KMS-11 (cell line): ENCODE data around the gene NT5C1B.

Experiments
- H2AFZ ChIP-seq: fragments of 200-600 bp; sonication (generic); 2 replicates; pipeline ENCODE4 v1.6.1; 2016; ENCODE audit warnings: antibody characterized with exemption, mixed run types, low read depth
- H3K27ac ChIP-seq: fragments of 200-600 bp; sonication (generic); 2 replicates; pipeline ENCODE4 v1.6.1; 2016; ENCODE audit warnings: mild to moderate bottlenecking, mixed run types
- H3K27me3 ChIP-seq: fragments of 200-600 bp; sonication (generic); 2 replicates; pipeline ENCODE4 v1.6.1; 2017; ENCODE audit warnings: mild to moderate bottlenecking, low read depth, mixed run types, moderate library complexity; ENCODE audit not compliant: insufficient read depth
- H3K36me3 ChIP-seq: fragments of 200-600 bp; sonication (generic); 2 replicates; pipeline ENCODE4 v1.6.1; 2017; ENCODE audit warnings: mild to moderate bottlenecking, mixed run types; ENCODE audit not compliant: insufficient read depth
- H3K4me1 ChIP-seq: fragments of 200-600 bp; sonication (generic); 2 replicates; pipeline ENCODE4 v1.6.1; 2016; ENCODE audit warnings: mild to moderate bottlenecking, low read depth, mixed run types; ENCODE audit not compliant: poor library complexity, severe bottlenecking
- H3K4me2 ChIP-seq: fragments of 200-600 bp; sonication (generic); 2 replicates; pipeline ENCODE4 v1.7.0; 2016; ENCODE audit warnings: mild to moderate bottlenecking, mixed run types
- H3K4me3 ChIP-seq: fragments of 200-600 bp; sonication (generic); IDR thresholded peaks from 2 replicates; pipeline ENCODE4 v1.6.1; 2017; ENCODE audit warnings: low read depth, low read length, mixed read lengths; ENCODE audit not compliant: insufficient read depth
- H3K79me2 ChIP-seq: fragments of 200-600 bp; sonication (generic); 2 replicates; pipeline ENCODE4 v1.6.1; 2016; ENCODE audit warnings: low read depth, mixed run types; ENCODE audit not compliant: insufficient read depth
- H3K9ac ChIP-seq: fragments of 200-600 bp; sonication (generic); 2 replicates; pipeline ENCODE4 v1.6.1; 2016; ENCODE audit warnings: mild to moderate bottlenecking, mixed run types
- H4K20me1 ChIP-seq: fragments of 200-600 bp; sonication (generic); 2 replicates; pipeline ENCODE4 v1.6.1; 2016; ENCODE audit warnings: mild to moderate bottlenecking, mixed run types; ENCODE audit not compliant: insufficient read depth
- CTCF ChIP-seq: fragments of 200-600 bp; sonication (generic); conservative IDR thresholded peaks from 2 replicates; pipeline ENCODE4 v1.6.1; 2017; ENCODE audit warnings: low read depth, mild to moderate bottlenecking, antibody characterized with exemption, low read length, moderate library complexity, mixed read lengths

Gene NT5C1B

GRCh38 chr2:18552351-18553077 is 36.9 kb downstream of the NT5C1B start:
- no peak overlapping the region for H3K4me3 ChIP-seq
- TF ChIP-seq CTCF, result no peak
- H3K9ac ChIP-seq, result no peak overlapping the region
- no peak overlapping the region for H3K27ac ChIP-seq
- H3K27me3 ChIP-seq, result no peaks in the 10 kb centered on the region
- H2AFZ ChIP-seq, result no peak overlapping the region
- H3K4me1 ChIP-seq, result no peaks in the 10 kb centered on the region
- no peaks in the 10 kb centered on the region for H3K36me3 ChIP-seq
- no peaks in the 10 kb centered on the region for H4K20me1 ChIP-seq
- no peak overlapping the region for H3K4me2 ChIP-seq
- no peaks in the 10 kb centered on the region for H3K79me2 ChIP-seq

DNA sequence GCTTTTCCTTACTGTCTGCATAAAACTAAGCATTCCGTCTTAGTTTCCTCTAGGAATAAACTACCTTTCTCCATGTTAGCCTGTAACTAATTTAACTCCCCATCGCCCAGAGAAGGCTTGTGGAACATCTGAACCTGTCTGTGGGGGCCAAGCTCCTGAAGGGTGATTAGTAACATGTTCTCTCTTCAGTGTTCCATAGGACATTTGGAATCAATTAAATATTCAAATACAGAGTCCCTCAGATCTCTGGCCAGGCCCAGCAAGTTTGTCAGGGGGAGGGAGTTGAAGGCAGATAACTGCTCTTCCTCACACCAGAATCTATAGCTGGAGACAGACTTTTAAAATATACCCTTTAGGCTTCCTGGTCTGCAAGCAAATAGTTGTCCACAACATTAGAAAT is 37.7 kb downstream of the NT5C1B start:
- H3K4me3 ChIP-seq, result no peak overlapping the region
- H3K4me1 ChIP-seq, result no peaks in the 10 kb centered on the region
- no peaks in the 10 kb centered on the region for H3K79me2 ChIP-seq
- no peaks in the 10 kb centered on the region for H4K20me1 ChIP-seq
- TF ChIP-seq CTCF, result no peak
- no peak overlapping the region for H2AFZ ChIP-seq
- no peak overlapping the region for H3K27ac ChIP-seq
- no peak overlapping the region for H3K4me2 ChIP-seq
- no peaks in the 10 kb centered on the region for H3K36me3 ChIP-seq
- H3K9ac ChIP-seq, result no peak overlapping the region
- no peaks in the 10 kb centered on the region for H3K27me3 ChIP-seq

DNA sequence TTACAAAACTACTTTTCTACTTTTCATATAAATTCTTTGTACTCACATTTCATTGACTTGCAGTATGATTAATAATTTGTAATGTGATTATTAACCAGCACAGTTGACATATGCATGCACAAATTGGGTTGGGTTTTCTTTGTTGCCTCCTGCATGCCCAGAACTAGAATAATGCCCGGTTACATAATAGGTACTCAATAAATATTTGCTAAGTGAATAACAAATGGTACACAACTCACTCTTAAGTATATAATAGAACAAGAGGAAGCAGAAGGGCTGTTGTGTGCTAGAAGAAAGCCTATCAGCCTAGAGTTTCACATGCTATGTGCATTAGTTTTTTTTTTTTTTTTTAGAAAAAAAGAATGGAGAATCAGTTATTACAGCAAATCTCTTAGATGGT is 38.2 kb downstream of the NT5C1B start:
- H3K36me3 ChIP-seq, result no peaks in the 10 kb centered on the region
- TF ChIP-seq CTCF, result no peak
- no peaks in the 10 kb centered on the region for H3K79me2 ChIP-seq
- H3K4me3 ChIP-seq, result no peak overlapping the region
- no peak overlapping the region for H3K9ac ChIP-seq
- no peaks in the 10 kb centered on the region for H3K27me3 ChIP-seq
- H4K20me1 ChIP-seq, result no peaks in the 10 kb centered on the region
- H2AFZ ChIP-seq, result no peak overlapping the region
- H3K4me2 ChIP-seq, result no peak overlapping the region
- no peaks in the 10 kb centered on the region for H3K4me1 ChIP-seq
- no peak overlapping the region for H3K27ac ChIP-seq

DNA sequence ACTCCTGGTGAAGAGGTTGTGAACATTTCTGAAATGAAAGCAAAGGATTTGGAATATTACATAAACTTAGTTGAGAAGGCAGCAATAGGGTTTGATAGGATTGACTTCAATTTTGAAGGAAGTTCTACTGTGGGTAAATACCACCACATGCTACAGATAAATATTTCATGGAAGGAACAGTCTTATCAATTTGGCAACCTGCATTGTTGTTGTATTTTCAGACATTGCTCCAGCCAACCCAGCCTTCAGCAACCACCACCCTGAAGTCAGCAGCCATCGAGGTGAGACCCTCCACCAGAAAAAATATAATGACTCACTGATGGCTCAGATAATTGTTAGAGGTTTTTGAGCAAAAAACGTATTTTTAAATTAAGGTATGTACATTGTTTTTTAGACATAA is 38.9 kb downstream of the NT5C1B start:
- Histone ChIP-seq H2AFZ (no peak overlapping the region), H3K4me3 (no peak overlapping the region), H3K27ac (no peak overlapping the region), H3K36me3 (no peaks in the 10 kb centered on the region), H4K20me1 (no peaks in the 10 kb centered on the region), H3K4me2 (no peak overlapping the region), H3K4me1 (no peaks in the 10 kb centered on the region), H3K79me2 (no peaks in the 10 kb centered on the region), H3K27me3 (no peaks in the 10 kb centered on the region), H3K9ac (no peak overlapping the region)
- no peak for TF ChIP-seq CTCF
